ENCODE measurements around the gene DDX24.

DNA sequence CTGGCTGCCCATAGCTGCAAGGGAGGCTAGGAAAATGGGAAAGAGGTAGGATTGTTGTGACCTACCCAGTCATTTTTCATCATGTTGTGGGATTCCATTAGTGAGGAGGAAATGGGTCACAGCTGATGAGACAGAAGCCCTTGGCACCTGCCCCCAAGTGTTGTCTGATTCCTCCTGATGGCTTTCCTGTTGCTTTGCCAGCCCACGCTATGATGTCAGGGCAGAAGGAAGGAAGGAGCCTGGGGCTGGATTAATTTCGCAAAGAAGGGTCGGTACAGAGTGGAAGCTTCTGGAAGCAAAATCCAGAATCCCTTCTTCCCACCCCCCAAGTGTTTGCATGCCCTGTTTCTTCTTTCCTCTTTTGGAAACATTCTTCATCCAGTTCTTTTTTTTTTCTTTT is 46.1 kb downstream of the DDX24 start:
- TF ChIP-seq POLR2A (IDR thresholded peaks at IDR 0.05) (no peak), EP300 (IDR thresholded peaks at IDR 0.05) (no peak)
- TF ChIP-seq, protein P1, sequence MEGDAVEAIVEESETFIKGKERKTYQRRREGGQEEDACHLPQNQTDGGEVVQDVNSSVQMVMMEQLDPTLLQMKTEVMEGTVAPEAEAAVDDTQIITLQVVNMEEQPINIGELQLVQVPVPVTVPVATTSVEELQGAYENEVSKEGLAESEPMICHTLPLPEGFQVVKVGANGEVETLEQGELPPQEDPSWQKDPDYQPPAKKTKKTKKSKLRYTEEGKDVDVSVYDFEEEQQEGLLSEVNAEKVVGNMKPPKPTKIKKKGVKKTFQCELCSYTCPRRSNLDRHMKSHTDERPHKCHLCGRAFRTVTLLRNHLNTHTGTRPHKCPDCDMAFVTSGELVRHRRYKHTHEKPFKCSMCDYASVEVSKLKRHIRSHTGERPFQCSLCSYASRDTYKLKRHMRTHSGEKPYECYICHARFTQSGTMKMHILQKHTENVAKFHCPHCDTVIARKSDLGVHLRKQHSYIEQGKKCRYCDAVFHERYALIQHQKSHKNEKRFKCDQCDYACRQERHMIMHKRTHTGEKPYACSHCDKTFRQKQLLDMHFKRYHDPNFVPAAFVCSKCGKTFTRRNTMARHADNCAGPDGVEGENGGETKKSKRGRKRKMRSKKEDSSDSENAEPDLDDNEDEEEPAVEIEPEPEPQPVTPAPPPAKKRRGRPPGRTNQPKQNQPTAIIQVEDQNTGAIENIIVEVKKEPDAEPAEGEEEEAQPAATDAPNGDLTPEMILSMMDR (IDR thresholded peaks at IDR 0.05) = no peak

Measured in sigmoid colon (tissue), 4 donors.